ENCODE measurements around the gene C19orf47.

GRCh38 chr19:40326201-40326600 lies 22.0 kb downstream of the C19orf47 start:
- TF ChIP-seq, protein P1, sequence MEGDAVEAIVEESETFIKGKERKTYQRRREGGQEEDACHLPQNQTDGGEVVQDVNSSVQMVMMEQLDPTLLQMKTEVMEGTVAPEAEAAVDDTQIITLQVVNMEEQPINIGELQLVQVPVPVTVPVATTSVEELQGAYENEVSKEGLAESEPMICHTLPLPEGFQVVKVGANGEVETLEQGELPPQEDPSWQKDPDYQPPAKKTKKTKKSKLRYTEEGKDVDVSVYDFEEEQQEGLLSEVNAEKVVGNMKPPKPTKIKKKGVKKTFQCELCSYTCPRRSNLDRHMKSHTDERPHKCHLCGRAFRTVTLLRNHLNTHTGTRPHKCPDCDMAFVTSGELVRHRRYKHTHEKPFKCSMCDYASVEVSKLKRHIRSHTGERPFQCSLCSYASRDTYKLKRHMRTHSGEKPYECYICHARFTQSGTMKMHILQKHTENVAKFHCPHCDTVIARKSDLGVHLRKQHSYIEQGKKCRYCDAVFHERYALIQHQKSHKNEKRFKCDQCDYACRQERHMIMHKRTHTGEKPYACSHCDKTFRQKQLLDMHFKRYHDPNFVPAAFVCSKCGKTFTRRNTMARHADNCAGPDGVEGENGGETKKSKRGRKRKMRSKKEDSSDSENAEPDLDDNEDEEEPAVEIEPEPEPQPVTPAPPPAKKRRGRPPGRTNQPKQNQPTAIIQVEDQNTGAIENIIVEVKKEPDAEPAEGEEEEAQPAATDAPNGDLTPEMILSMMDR (IDR thresholded peaks at IDR 0.05; ENCODE audit: low read length), result no peak
- no peak for TF ChIP-seq EZH2 (optimal IDR thresholded peaks at IDR 0.05; ENCODE audit: low read depth, low read length)
